ENCODE measurements around the gene MPDZ.

- TF ChIP-seq POLR2A (IDR thresholded peaks at IDR 0.05; ENCODE audit: low read length) (no peak), GATA1 (IDR thresholded peaks at IDR 0.05; ENCODE audit: low read depth, low read length) (no peak)
Observed at GRCh38 chr9:13070612-13071595, 208.6 kb downstream of the MPDZ start.

Data from erythroblast (primary cell).